Measurements from ENCODE around the gene SRC.

The SRC gene

DNA sequence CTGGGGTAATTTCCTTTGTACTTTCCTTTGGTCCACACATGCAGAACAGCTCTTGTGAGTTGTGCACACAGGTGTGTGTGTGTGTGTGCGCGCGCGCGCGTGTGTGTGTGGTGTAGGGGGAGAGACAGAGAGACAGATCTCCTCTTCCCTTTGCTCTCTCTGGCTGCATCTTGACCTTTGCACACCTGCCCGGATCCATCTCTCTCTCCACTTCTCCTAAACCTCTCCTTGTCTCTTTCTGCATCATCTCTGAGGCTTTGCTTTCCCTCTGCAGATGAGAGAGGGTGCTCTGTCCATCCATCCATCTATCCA is 67.0 kb downstream of the SRC start:
- H4K20me1 ChIP-seq (ENCODE audit: insufficient read depth): no peaks in the 10 kb centered on the region
- no peak overlapping the region for H3K27ac ChIP-seq
- H3K4me1 ChIP-seq (ENCODE audit: low read depth, poor library complexity, severe bottlenecking): no peaks in the 10 kb centered on the region
- H3K9ac ChIP-seq: no peak overlapping the region
- TF ChIP-seq, protein P1, sequence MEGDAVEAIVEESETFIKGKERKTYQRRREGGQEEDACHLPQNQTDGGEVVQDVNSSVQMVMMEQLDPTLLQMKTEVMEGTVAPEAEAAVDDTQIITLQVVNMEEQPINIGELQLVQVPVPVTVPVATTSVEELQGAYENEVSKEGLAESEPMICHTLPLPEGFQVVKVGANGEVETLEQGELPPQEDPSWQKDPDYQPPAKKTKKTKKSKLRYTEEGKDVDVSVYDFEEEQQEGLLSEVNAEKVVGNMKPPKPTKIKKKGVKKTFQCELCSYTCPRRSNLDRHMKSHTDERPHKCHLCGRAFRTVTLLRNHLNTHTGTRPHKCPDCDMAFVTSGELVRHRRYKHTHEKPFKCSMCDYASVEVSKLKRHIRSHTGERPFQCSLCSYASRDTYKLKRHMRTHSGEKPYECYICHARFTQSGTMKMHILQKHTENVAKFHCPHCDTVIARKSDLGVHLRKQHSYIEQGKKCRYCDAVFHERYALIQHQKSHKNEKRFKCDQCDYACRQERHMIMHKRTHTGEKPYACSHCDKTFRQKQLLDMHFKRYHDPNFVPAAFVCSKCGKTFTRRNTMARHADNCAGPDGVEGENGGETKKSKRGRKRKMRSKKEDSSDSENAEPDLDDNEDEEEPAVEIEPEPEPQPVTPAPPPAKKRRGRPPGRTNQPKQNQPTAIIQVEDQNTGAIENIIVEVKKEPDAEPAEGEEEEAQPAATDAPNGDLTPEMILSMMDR (conservative IDR thresholded peaks at IDR 0.05; ENCODE audit: low read depth, low read length): no peak
- no peaks in the 10 kb centered on the region for H3K36me3 ChIP-seq (ENCODE audit: insufficient read depth)
- H3K79me2 ChIP-seq (ENCODE audit: insufficient read depth, low read depth): no peaks in the 10 kb centered on the region
- H3K27me3 ChIP-seq (ENCODE audit: insufficient read depth, low read depth): peaks cover 52% of the 10 kb centered on the region
- H3K4me2 ChIP-seq: no peak overlapping the region
- no peak overlapping the region for H3K4me3 ChIP-seq (IDR thresholded peaks at IDR 0.05; ENCODE audit: insufficient read depth, low read depth, low read length)
- H2AFZ ChIP-seq (ENCODE audit: low read depth): no peak overlapping the region

DNA sequence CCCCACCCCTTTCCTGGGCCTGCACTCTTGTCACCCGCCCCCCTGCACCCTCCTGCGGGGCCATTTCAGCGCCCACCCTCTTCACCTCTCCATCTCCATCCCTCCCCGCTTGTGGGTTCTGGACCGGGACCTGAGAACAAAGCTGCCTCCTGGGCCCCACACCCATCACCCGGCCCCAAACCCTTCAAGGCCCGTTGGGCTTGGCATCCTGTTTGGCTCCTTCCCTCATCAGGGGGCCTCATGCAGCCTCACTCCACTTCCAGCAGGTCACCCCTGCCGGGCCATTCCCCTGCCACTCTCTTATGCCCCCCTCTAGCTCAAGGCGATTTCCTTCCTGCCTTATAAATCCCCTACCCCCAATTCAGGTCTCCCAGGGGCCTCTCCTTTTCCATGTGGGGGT is 67.4 kb downstream of the SRC start:
- Histone ChIP-seq H3K4me1 (ENCODE audit: low read depth, poor library complexity, severe bottlenecking) (no peaks in the 10 kb centered on the region), H3K4me2 (no peak overlapping the region), H3K4me3 (IDR thresholded peaks at IDR 0.05; ENCODE audit: insufficient read depth, low read depth, low read length) (no peak overlapping the region), H3K9ac (no peak overlapping the region), H3K79me2 (ENCODE audit: insufficient read depth, low read depth) (no peaks in the 10 kb centered on the region), H3K36me3 (ENCODE audit: insufficient read depth) (no peaks in the 10 kb centered on the region), H2AFZ (ENCODE audit: low read depth) (no peak overlapping the region), H3K27me3 (ENCODE audit: insufficient read depth, low read depth) (peaks cover 49% of the 10 kb centered on the region), H3K27ac (no peak overlapping the region), H4K20me1 (ENCODE audit: insufficient read depth) (no peaks in the 10 kb centered on the region)
- TF ChIP-seq, protein P1 (conservative IDR thresholded peaks at IDR 0.05; ENCODE audit: low read depth, low read length): no peak

DNA sequence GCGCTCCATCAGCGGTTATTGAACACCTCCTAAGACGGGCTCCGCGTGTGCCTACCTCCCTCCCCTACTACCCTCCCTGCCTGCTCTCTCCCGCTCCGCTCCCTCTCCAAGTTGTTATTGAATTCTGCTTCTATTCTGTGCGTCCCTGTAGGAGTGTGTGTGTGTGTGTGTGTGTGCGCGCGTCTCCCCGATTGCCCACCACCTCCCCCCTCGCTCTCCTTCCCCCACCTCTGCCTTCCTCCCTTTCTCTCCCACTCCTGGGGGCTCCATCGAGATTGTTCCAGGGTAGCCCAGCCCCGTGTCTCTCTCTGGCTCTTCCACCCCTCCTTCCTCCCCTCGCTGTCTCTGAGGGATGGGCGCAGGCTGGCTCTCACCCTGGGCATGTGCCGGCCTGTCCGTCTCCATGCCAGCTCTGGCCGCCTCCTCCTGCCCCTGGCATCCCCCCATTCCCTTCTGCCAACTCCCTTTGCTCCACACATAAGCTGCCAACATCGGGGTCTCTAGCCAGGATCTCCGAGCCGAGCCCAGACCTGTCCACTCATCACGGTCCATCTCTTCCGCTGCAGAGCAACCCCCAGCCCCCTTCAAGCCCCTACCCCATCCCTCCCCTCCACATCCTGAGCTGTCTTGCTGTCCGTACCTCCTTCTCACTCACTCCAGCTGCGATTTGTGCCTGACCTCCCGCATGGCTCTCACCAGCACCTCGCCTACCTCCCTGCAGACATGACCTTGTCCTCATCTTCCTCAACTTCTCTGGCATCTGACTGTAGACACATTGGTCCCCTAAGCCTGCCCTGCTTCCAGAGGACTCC is 68.5 kb downstream of the SRC start:
- Histone ChIP-seq H3K27ac (no peak overlapping the region), H3K36me3 (ENCODE audit: insufficient read depth) (no peaks in the 10 kb centered on the region), H3K4me2 (no peak overlapping the region), H3K9ac (no peak overlapping the region), H3K79me2 (ENCODE audit: insufficient read depth, low read depth) (no peaks in the 10 kb centered on the region), H3K4me3 (IDR thresholded peaks at IDR 0.05; ENCODE audit: insufficient read depth, low read depth, low read length) (no peak overlapping the region), H2AFZ (ENCODE audit: low read depth) (no peak overlapping the region), H3K27me3 (ENCODE audit: insufficient read depth, low read depth) (peaks cover 38% of the 10 kb centered on the region; the same call in 1 of the 2 replicates), H3K4me1 (ENCODE audit: low read depth, poor library complexity, severe bottlenecking) (no peaks in the 10 kb centered on the region), H4K20me1 (ENCODE audit: insufficient read depth) (no peaks in the 10 kb centered on the region)
- TF ChIP-seq, protein P1 (conservative IDR thresholded peaks at IDR 0.05; ENCODE audit: low read depth, low read length): no peak

DNA sequence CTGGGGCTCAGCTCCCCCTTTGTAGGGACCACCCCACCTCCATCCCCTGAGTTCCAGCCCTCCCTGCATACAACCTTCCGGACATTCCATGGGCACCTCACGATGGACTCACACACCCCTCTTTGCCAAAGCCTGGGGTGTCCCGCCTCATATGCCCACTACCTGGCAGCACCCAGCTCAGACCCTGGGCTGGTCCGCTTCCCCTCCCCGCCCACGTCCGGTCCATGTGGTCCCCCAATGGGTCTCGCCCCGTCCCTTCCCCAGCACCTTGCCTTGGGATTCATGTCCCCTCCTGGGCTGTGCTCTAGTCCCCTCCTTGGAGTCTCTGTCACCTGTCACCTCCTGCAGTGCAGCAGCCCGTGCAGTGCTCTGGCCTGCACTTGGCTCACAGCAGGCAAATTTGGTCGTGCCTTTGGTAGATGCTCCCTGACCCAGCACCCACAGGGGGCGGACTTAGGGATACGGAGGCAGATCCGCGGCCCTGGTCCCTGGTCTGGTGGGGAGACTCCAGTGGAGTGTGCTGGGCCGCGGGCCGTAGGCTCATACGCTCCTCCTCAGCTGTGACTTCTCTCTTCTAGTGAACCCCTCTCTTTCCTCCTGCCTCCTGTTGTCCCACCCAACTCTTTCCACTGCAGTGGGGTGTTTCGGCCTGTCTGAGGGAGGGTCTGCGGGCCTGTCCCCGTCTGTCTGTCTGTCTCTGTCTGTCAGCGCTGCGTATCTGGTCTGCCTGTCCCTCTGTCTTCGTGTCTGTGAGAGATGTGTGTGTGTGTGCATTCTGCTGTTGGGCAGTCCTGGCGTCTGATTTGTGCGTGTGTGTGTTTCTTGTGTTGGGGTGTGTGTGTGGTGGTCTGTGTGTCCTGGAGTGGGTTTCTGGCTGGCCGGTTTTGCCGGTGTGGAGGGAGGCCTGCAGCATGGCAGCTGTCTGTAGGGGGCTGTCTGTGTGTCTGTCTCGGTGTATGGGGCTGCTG is 69.5 kb downstream of the SRC start:
- no peaks in the 10 kb centered on the region for H4K20me1 ChIP-seq (ENCODE audit: insufficient read depth)
- no peaks in the 10 kb centered on the region for H3K36me3 ChIP-seq (ENCODE audit: insufficient read depth)
- H3K4me2 ChIP-seq: no peak overlapping the region
- TF ChIP-seq, protein P1 (conservative IDR thresholded peaks at IDR 0.05; ENCODE audit: low read depth, low read length): no peak
- H3K79me2 ChIP-seq (ENCODE audit: insufficient read depth, low read depth): no peaks in the 10 kb centered on the region
- H3K9ac ChIP-seq: no peak overlapping the region
- H3K4me3 ChIP-seq (IDR thresholded peaks at IDR 0.05; ENCODE audit: insufficient read depth, low read depth, low read length): no peak overlapping the region
- peaks cover 33% of the 10 kb centered on the region; the same call in 1 of the 2 replicates for H3K27me3 ChIP-seq (ENCODE audit: insufficient read depth, low read depth)
- H3K27ac ChIP-seq: no peak overlapping the region
- no peak overlapping the region for H2AFZ ChIP-seq (ENCODE audit: low read depth)
- H3K4me1 ChIP-seq (ENCODE audit: low read depth, poor library complexity, severe bottlenecking): no peaks in the 10 kb centered on the region

Measured in KMS-11 (cell line).